ENCODE data around the gene PPIC. TPM values are rescaled to one million over a fixed set of nuclear protein-coding genes. Genes with fewer than 3 reads are reported as not detected.

Gene PPIC
- total RNA-seq, 1 experiment from 2014 or later, result 10.8 TPM

DNA sequence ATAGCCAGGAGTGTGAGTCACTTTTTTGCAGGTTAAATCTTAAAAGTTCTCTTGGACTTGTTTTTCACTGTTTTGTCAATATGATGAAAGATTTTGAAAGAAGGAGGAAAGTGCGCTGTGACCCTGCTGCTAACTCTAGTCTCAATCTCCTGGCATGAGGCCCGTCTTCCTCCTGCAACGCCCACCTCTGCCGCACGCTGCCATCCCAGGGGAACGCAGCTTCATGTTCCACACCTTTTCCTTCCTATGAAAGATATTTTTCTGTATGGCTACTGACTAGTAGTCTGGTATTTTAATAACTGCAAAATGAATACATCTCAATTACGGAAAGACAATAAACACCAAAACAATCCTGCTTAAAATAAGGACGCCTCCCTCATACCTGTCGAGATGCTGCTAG, 8.3 kb downstream of the PPIC start:
- Histone ChIP-seq H2AK5ac (ENCODE audit: insufficient read length, low read length) (no peak overlapping the region), H4K5ac (ENCODE audit: insufficient read length, low read depth, low read length) (no peak overlapping the region), H3K9ac (ENCODE audit: extremely low read depth, insufficient read length, low read length) (no peak overlapping the region), H3K27ac (ENCODE audit: insufficient read length, low read depth, low read length) (no peak overlapping the region), H3K14ac (ENCODE audit: insufficient read depth, low read length) (no peak overlapping the region), H2BK15ac (ENCODE audit: low read depth, low read length) (no peak overlapping the region), H3T11ph (ENCODE audit: low read length) (no peak overlapping the region), H3K23me2 (ENCODE audit: insufficient read length, low read depth, low read length, poor library complexity, severe bottlenecking) (no peaks in the 10 kb centered on the region), H3K4me1 (ENCODE audit: insufficient read depth, low read length) (no peaks in the 10 kb centered on the region), H3K79me2 (ENCODE audit: insufficient read depth, low read length) (no peaks in the 10 kb centered on the region; the same call in 1 of the 2 replicates), H3K4ac (ENCODE audit: low read depth, low read length) (no peak overlapping the region), H2BK20ac (ENCODE audit: low read depth, low read length, poor library complexity, severe bottlenecking) (no peak overlapping the region), H3K56ac (ENCODE audit: insufficient read length, low read depth, low read length) (no peak overlapping the region), H4K8ac (replicated peaks; ENCODE audit: insufficient read length, low read depth, low read length) (no peak overlapping the region), H3K18ac (ENCODE audit: insufficient read length, low read depth, low read length) (no peak overlapping the region), H2BK5ac (ENCODE audit: insufficient read length, low read length) (no peak overlapping the region), H2AFZ (ENCODE audit: low read length) (no peak overlapping the region), H3K9me3 (ENCODE audit: control insufficient read depth, low read depth, low read length) (no peaks in the 10 kb centered on the region), H2BK12ac (ENCODE audit: insufficient read length, low read depth, low read length) (no peak overlapping the region), H4K20me1 (ENCODE audit: control insufficient read depth, insufficient read depth, insufficient read length) (no peaks in the 10 kb centered on the region), H3K23ac (ENCODE audit: insufficient read length, low read depth, low read length) (no peak overlapping the region), H3K27me3 (ENCODE audit: insufficient read depth, low read length) (no peaks in the 10 kb centered on the region), H3K79me1 (ENCODE audit: insufficient read depth, low read depth, low read length, poor library complexity, severe bottlenecking) (no peaks in the 10 kb centered on the region), H4K91ac (ENCODE audit: insufficient read length, low read depth, low read length) (no peak overlapping the region), H2BK120ac (ENCODE audit: low read depth, low read length, poor library complexity, severe bottlenecking) (no peak overlapping the region), H3K4me2 (ENCODE audit: insufficient read depth, insufficient read length, low read length) (no peak overlapping the region)
- no peak for DNase-seq
- TF ChIP-seq, protein P1, sequence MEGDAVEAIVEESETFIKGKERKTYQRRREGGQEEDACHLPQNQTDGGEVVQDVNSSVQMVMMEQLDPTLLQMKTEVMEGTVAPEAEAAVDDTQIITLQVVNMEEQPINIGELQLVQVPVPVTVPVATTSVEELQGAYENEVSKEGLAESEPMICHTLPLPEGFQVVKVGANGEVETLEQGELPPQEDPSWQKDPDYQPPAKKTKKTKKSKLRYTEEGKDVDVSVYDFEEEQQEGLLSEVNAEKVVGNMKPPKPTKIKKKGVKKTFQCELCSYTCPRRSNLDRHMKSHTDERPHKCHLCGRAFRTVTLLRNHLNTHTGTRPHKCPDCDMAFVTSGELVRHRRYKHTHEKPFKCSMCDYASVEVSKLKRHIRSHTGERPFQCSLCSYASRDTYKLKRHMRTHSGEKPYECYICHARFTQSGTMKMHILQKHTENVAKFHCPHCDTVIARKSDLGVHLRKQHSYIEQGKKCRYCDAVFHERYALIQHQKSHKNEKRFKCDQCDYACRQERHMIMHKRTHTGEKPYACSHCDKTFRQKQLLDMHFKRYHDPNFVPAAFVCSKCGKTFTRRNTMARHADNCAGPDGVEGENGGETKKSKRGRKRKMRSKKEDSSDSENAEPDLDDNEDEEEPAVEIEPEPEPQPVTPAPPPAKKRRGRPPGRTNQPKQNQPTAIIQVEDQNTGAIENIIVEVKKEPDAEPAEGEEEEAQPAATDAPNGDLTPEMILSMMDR (conservative IDR thresholded peaks at IDR 0.05), result no peak
- H3K4me3 Mint-ChIP-seq, result no peak overlapping the region; a peak in 1 of 5 replicates
- H3K27me3 Mint-ChIP-seq (ENCODE audit: low read depth), result no peaks in the 10 kb centered on the region; the same call in 1 of the 2 replicates
- H3K9me3 Mint-ChIP-seq, result no peaks in the 10 kb centered on the region
- H3K4me1 Mint-ChIP-seq, result peaks cover 7 to 14% of the 10 kb centered on the region in 2 experiments
- peaks cover 0 to 12% (median 0%) of the 10 kb centered on the region in 3 experiments; a peak in 2 of 7 replicates for H3K36me3 Mint-ChIP-seq (ENCODE audit: insufficient read depth in 1 of 3, low read depth in 3 of 3)
- no peak overlapping the region for H3K27ac Mint-ChIP-seq
- no CpG with 5 or more reads among the region's 9 CpGs for WGBS (ENCODE audit: extremely low coverage, insufficient read length, low lambda C conversion rate)
